Adipocyte (in vitro differentiated cells): ENCODE data around the gene ROM1.
"Not testable (repeated sequence)": the region's sequence is repeated elsewhere in the genome, so short reads cannot be mapped to it uniquely, and the experiment has no call there.

Source experiments
- DNase-seq: peaks from one replicate; pipeline ENCODE4 v3.0.0-alpha.2; 2015; ENCODE audit warnings: low read depth
- H3K27me3 ChIP-seq: replicated peaks from 2 replicates; pipeline ENCODE4 v1.7.0; 2013; ENCODE audit warnings: mild to moderate bottlenecking, low read length, moderate library complexity; ENCODE audit not compliant: control insufficient read depth, insufficient read depth
- H3K36me3 ChIP-seq: 2 replicates; pipeline ENCODE4 v1.7.0; 2013; ENCODE audit warnings: low read length, mild to moderate bottlenecking, moderate library complexity; ENCODE audit not compliant: control insufficient read depth, insufficient read depth, severe bottlenecking
- H3K4me1 ChIP-seq: 2 replicates; pipeline ENCODE4 v1.7.0; 2013; ENCODE audit warnings: mild to moderate bottlenecking, low read length, moderate library complexity; ENCODE audit not compliant: control insufficient read depth, insufficient read depth
- H3K4me3 ChIP-seq: 2 replicates; pipeline ENCODE4 v1.7.0; 2013; ENCODE audit warnings: mild to moderate bottlenecking, low read length, moderate library complexity
- H3K9ac ChIP-seq: 2 replicates; pipeline ENCODE4 v1.7.0; 2013; ENCODE audit warnings: mild to moderate bottlenecking, low read length, moderate library complexity
- H3K9me3 ChIP-seq: 2 replicates; pipeline ENCODE4 v1.7.0; 2013; ENCODE audit warnings: mild to moderate bottlenecking, low read length, moderate library complexity; ENCODE audit not compliant: control insufficient read depth

Gene ROM1

GRCh38 chr11:62611705-62612365 lies 1.2 kb upstream of the ROM1 start:
- Histone ChIP-seq H3K9me3 (no peaks in the 10 kb centered on the region), H3K36me3 (peaks cover 41% of the 10 kb centered on the region), H3K4me1 (peaks cover 13% of the 10 kb centered on the region), H3K9ac (peak overlapping the region; percentile 96), H3K4me3 (peak overlapping the region; percentile 92), H3K27me3 (no peaks in the 10 kb centered on the region)
- peak; percentile 68 for DNase-seq

- Histone ChIP-seq H3K4me3 (no peak overlapping the region), H3K36me3 (peaks cover 35% of the 10 kb centered on the region), H3K4me1 (peaks cover 13% of the 10 kb centered on the region), H3K9me3 (no peaks in the 10 kb centered on the region), H3K9ac (peak overlapping the region; percentile 37), H3K27me3 (no peaks in the 10 kb centered on the region)
- DNase-seq, result no peak
Observed at GRCh38 chr11:62613291-62613778, 278 bp downstream of the ROM1 start.

GRCh38 chr11:62614275-62614674 lies 1.2 kb downstream of the ROM1 start:
- Histone ChIP-seq H3K4me1 (peaks cover 13% of the 10 kb centered on the region), H3K4me3 (no peak overlapping the region), H3K9ac (peak overlapping the region; percentile 16), H3K9me3 (no peaks in the 10 kb centered on the region), H3K27me3 (no peaks in the 10 kb centered on the region), H3K36me3 (peaks cover 26% of the 10 kb centered on the region)
- no peak for DNase-seq

GRCh38 chr11:62615521-62615920 lies 2.5 kb downstream of the ROM1 start:
- no peak for DNase-seq
- Histone ChIP-seq H3K27me3 (no peaks in the 10 kb centered on the region), H3K9me3 (no peaks in the 10 kb centered on the region), H3K9ac (no peak overlapping the region), H3K4me1 (peaks cover 18% of the 10 kb centered on the region), H3K4me3 (no peak overlapping the region), H3K36me3 (peaks cover 18% of the 10 kb centered on the region)

- not testable (repeated sequence) for H3K27me3 ChIP-seq, DNase-seq, H3K9ac ChIP-seq, H3K4me3 ChIP-seq, H3K9me3 ChIP-seq
- H3K36me3 ChIP-seq, result peaks cover 12% of the 10 kb centered on the region
- peaks cover 18% of the 10 kb centered on the region for H3K4me1 ChIP-seq
Observed at GRCh38 chr11:62616957-62617356, 3.9 kb downstream of the ROM1 start.

GRCh38 chr11:62621027-62621566 lies 8.0 kb downstream of the ROM1 start:
- Histone ChIP-seq H3K9ac (peak overlapping the region; percentile 97), H3K4me1 (peaks cover 22% of the 10 kb centered on the region), H3K36me3 (peaks cover 19% of the 10 kb centered on the region), H3K27me3 (no peaks in the 10 kb centered on the region), H3K4me3 (peak overlapping the region; percentile 93), H3K9me3 (no peaks in the 10 kb centered on the region)
- no peak for DNase-seq

GRCh38 chr11:62621567-62622470 lies 8.8 kb downstream of the ROM1 start, which contains the start of gene B3GAT3:
Gene B3GAT3 (minus strand): TSS chr11:62621986. CDS start chr11:62621947, 39 bp downstream.
- Histone ChIP-seq H3K4me3 (peak within 1 kb of the TSS; percentile 93), H3K36me3 (peaks cover 22% of the 10 kb centered on the region), H3K4me1 (peaks cover 22% of the 10 kb centered on the region), H3K27me3 (no peaks in the 10 kb centered on the region), H3K9me3 (no peaks in the 10 kb centered on the region), H3K9ac (peak within 1 kb of the TSS; percentile 97)
- DNase-seq, result peak; percentile 99

- H3K27me3 ChIP-seq, result no peaks in the 10 kb centered on the region
- H3K9me3 ChIP-seq, result no peaks in the 10 kb centered on the region
- peaks cover 22% of the 10 kb centered on the region for H3K4me1 ChIP-seq
- H3K9ac ChIP-seq, result peak overlapping the region; percentile 97
- H3K36me3 ChIP-seq, result peaks cover 27% of the 10 kb centered on the region
- peak overlapping the region; percentile 93 for H3K4me3 ChIP-seq
- DNase-seq, result no peak
Observed at GRCh38 chr11:62622476-62623089, 9.5 kb downstream of the ROM1 start.

GRCh38 chr11:62627713-62628112 lies 14.7 kb downstream of the ROM1 start:
- H3K9me3 ChIP-seq, result no peaks in the 10 kb centered on the region
- no peak overlapping the region for H3K9ac ChIP-seq
- H3K4me1 ChIP-seq, result peaks cover 1% of the 10 kb centered on the region
- H3K4me3 ChIP-seq, result no peak overlapping the region
- DNase-seq, result no peak
- peaks cover 78% of the 10 kb centered on the region for H3K36me3 ChIP-seq
- no peaks in the 10 kb centered on the region for H3K27me3 ChIP-seq

- H3K9ac ChIP-seq, result no peak overlapping the region
- H3K27me3 ChIP-seq, result no peaks in the 10 kb centered on the region
- no peaks in the 10 kb centered on the region for H3K4me1 ChIP-seq
- H3K9me3 ChIP-seq, result no peaks in the 10 kb centered on the region
- H3K4me3 ChIP-seq, result no peak overlapping the region
- H3K36me3 ChIP-seq, result peaks cover 97% of the 10 kb centered on the region
- no peak for DNase-seq
Observed at GRCh38 chr11:62632492-62632891, 19.4 kb downstream of the ROM1 start.

- H3K4me1 ChIP-seq, result peaks cover 30% of the 10 kb centered on the region
- H3K36me3 ChIP-seq, result peaks cover 30% of the 10 kb centered on the region
- H3K4me3 ChIP-seq, result no peak overlapping the region
- no peak for DNase-seq
- H3K27me3 ChIP-seq, result no peaks in the 10 kb centered on the region
- peak overlapping the region; percentile 99 for H3K9ac ChIP-seq
- no peaks in the 10 kb centered on the region for H3K9me3 ChIP-seq
Observed at GRCh38 chr11:62644220-62644619, 31.2 kb downstream of the ROM1 start.
